B cell (primary cell): Measurements from ENCODE around the gene C6orf47. TPM values are rescaled to one million over a fixed set of nuclear protein-coding genes. Genes with fewer than 3 reads are reported as not detected.

Experiments
- ATAC-seq: fragments of 200-7000 bp; cut with Tn5 transposase; one replicate; pipeline ENCODE4 v1.10.0; 2021; ENCODE audit warnings: low read depth, mild to moderate bottlenecking, moderate number of reproducible peaks, moderate library complexity
- CTCF ChIA-PET: fragments of 350-600 bp; sonication (Branson Sonifier 250); formaldehyde crosslinking; loops from one replicate; lab custom pipeline; 2021; ENCODE audit warnings: antibody characterized with exemption, inconsistent platforms; lab: Charles Lee
- POLR2A ChIA-PET: fragments of 350-600 bp; sonication (Branson Sonifier 250); formaldehyde crosslinking; loops from one replicate; lab custom pipeline; 2021; ENCODE audit warnings: antibody characterized with exemption; lab: Charles Lee
- DNase-seq: peaks from one replicate; pipeline ENCODE4 v3.0.0; 2013
- H2AFZ ChIP-seq: 2 replicates; pipeline ENCODE4 v1.6.1; 2012; ENCODE audit warnings: mild to moderate bottlenecking, low read depth, low read length; ENCODE audit not compliant: insufficient read depth, poor library complexity, severe bottlenecking
- H3K27ac ChIP-seq, 2 donors: 1 replicate in 1 of 2; 2 replicates in 1 of 2; pipeline ENCODE4 v1.5.1; 2012 to 2013; ENCODE audit warnings: low read length in 2 of 2, mild to moderate bottlenecking in 2 of 2, moderate library complexity in 1 of 2
- H3K27me3 ChIP-seq, 4 experiments: fragments of 200-600 bp in 1 of 4; sonication (generic) in 1 of 4; replicated peaks in 1 of 4; 1 replicate in 2 of 4; 2 replicates in 2 of 4; pipeline versions ENCODE4 v1.6.1 to v1.7.0; 2013 to 2016; ENCODE audit warnings: low read length in 3 of 4, mild to moderate bottlenecking in 2 of 4, mixed read lengths in 1 of 4, moderate library complexity in 1 of 4; ENCODE audit not compliant: insufficient read depth in 4 of 4, control insufficient read depth in 3 of 4; ENCODE audit errors: control extremely low read depth in 1 of 4
- H3K36me3 ChIP-seq, 2 experiments: replicated peaks in 1 of 2; 1 replicate in 1 of 2; 2 replicates in 1 of 2; pipeline versions ENCODE4 v1.6.1 to v1.7.1; 2013; ENCODE audit warnings: low read length in 1 of 2; ENCODE audit not compliant: insufficient read depth in 2 of 2, control insufficient read depth in 1 of 2; ENCODE audit errors: control extremely low read depth in 1 of 2, extremely low read depth in 1 of 2
- H3K4me1 ChIP-seq, 2 donors: fragments of 200-600 bp in 1 of 2; sonication (generic) in 1 of 2; 1 replicate in 1 of 2; 2 replicates in 1 of 2; pipeline versions ENCODE4 v1.5.1 to v1.6.1; 2013 to 2017; ENCODE audit warnings: low read length in 2 of 2; ENCODE audit not compliant: control insufficient read depth in 2 of 2, insufficient read depth in 2 of 2
- H3K4me2 ChIP-seq: replicated peaks from 2 replicates; pipeline ENCODE3; 2012; ENCODE audit warnings: mild to moderate bottlenecking, low read depth, low read length; ENCODE audit not compliant: poor library complexity, severe bottlenecking
- H3K4me3 ChIP-seq, 5 experiments: fragments of 200-600 bp in 1 of 5; sonication (generic) in 1 of 5; 1 replicate in 3 of 5; 2 replicates in 2 of 5; pipeline versions ENCODE4 v1.5.1 to v1.7.0; 2011 to 2016; ENCODE audit warnings: low read length in 4 of 5, mild to moderate bottlenecking in 4 of 5, low read depth in 2 of 5, control low read depth in 1 of 5, moderate library complexity in 1 of 5; ENCODE audit not compliant: insufficient read depth in 1 of 5; ENCODE audit errors: control extremely low read depth in 1 of 5, extremely low read depth in 1 of 5
- H3K79me2 ChIP-seq: fragments of 200-600 bp; sonication (generic); one replicate; pipeline ENCODE4 v1.6.0; 2016; ENCODE audit warnings: low read length; ENCODE audit not compliant: control insufficient read depth, insufficient read depth
- H3K9ac ChIP-seq: fragments of 200-600 bp; sonication (generic); 2 replicates; pipeline ENCODE4 v1.6.1; 2017; ENCODE audit warnings: mild to moderate bottlenecking, low read length, moderate library complexity
- H3K9me3 ChIP-seq, 3 donors: one replicate each; pipeline versions ENCODE4 v1.6.1 to v1.7.1; 2013; ENCODE audit warnings: low read length in 2 of 3; ENCODE audit not compliant: control insufficient read depth in 2 of 3, insufficient read depth in 1 of 3; ENCODE audit errors: control extremely low read depth in 1 of 3
- H4K20me1 ChIP-seq: 2 replicates; pipeline ENCODE4 v1.6.0; 2012; ENCODE audit warnings: mild to moderate bottlenecking, low read length; ENCODE audit not compliant: insufficient read depth, control insufficient read depth, poor library complexity, severe bottlenecking
- H3K27ac Mint-ChIP-seq: one replicate; pipeline ENCODE4 v1.8.0; 2021; ENCODE audit warnings: mixed read lengths
- H3K27me3 Mint-ChIP-seq: one replicate; pipeline ENCODE4 v1.8.0; 2021; ENCODE audit warnings: mixed read lengths
- H3K4me1 Mint-ChIP-seq: one replicate; pipeline ENCODE4 v1.8.0; 2021; ENCODE audit warnings: mixed read lengths
- H3K4me3 Mint-ChIP-seq: one replicate; pipeline ENCODE4 v1.8.0; 2021; ENCODE audit warnings: mixed read lengths
- H3K9me3 Mint-ChIP-seq: one replicate; pipeline ENCODE4 v1.8.0; 2022; ENCODE audit warnings: mixed read lengths; ENCODE audit not compliant: insufficient read depth
- EZH2 ChIP-seq: IDR thresholded peaks from 2 replicates; pipeline ENCODE4 v1.6.1; 2012; ENCODE audit warnings: borderline replicate concordance, low read depth, mild to moderate bottlenecking, moderate library complexity, low read length; ENCODE audit not compliant: insufficient read depth, poor library complexity, severe bottlenecking
- whole genome bisulfite sequencing: methylation state at CpG from one replicate; pipeline ENCODE4 v1.1.5; 2013; ENCODE audit warnings: missing lambda C conversion rate; ENCODE audit not compliant: insufficient coverage; 5-methylcytosine and 5-hydroxymethylcytosine counted together
- intact Hi-C: fragments of 100-400 bp; cut with micrococcal nuclease; formaldehyde crosslinking; loops from one replicate; pipeline ENCODE4 v1.10.0; 2022
- polyA plus RNA-seq: library from polyadenylated mRNA; depleted of rRNA; stranded (reverse); fragments of >200 nt; gene quantifications from 2 replicates; pipeline ENCODE4 v1.2.3, GENCODE V29; 2012
- total RNA-seq, 2 donors: library from RNA; stranded (reverse); fragments of 120-200 nt in 1 of 2; gene quantifications; 1 replicate in 1 of 2; 2 replicates in 1 of 2; pipeline versions ENCODE4 v1.2.3 to v1.2.4, GENCODE V29; 2013 to 2022
- TF ChIP-seq, protein P1 (sequence below): fragments of 200-600 bp; IDR thresholded peaks from one replicate; pipeline ENCODE4 v1.8.0; 2022; ENCODE audit warnings: antibody characterized with exemption, mild to moderate bottlenecking

Gene C6orf47
- total and polyA plus RNA-seq, 2 donors (not counting 1 experiment from before 2014, with no cell fraction given), result 7.6 to 34.0 TPM

DNA sequence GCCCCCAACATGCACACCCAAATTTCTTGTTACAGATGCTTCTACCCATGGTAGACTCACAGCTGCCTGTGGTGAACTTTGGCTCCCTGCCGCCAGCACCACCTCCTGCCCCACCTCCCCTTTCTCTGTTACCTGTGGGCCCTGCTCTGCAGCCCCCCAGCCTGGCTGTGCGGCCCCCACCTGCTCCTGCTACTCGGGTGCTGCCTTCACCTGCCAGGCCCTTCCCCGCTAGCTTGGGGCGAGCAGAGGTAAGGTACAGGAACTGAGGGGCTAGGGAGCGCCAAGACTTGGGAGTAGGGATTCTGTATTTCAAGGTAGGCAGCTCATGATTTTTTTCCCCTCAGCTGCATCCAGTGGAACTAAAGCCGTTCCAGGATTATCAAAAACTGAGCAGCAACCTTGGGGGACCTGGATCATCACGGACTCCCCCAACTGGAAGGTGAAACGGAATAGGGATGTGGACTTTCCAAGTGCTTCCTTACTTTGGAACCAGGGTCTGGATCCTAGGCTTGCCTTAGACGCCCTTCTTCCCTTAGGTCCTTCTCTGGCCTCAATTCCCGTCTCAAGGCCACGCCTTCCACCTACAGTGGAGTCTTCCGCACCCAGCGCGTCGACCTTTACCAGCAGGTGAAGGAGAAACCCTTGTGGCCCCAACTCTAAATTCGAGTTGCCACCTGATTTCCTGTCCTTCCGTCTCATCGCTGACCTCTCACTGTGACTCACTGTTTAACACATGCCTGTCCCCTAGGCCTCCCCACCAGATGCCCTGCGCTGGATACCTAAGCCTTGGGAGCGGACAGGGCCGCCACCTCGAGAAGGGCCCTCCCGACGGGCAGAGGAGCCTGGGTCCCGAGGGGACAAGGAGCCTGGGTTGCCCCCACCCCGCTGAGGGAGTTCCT is 23.6 kb downstream of the C6orf47 start:
- intact Hi-C loops, result no loop called here
- Histone ChIP-seq H3K27ac (no peak overlapping the region), H3K9me3 (no peaks in the 10 kb centered on the region), H2AFZ (no peak overlapping the region), H3K27me3 (no peaks in the 10 kb centered on the region), H3K79me2 (peaks cover 6% of the 10 kb centered on the region), H3K4me3 (no peak overlapping the region), H3K4me2 (no peak overlapping the region), H3K9ac (no peak overlapping the region), H4K20me1 (peaks cover 22% of the 10 kb centered on the region), H3K4me1 (no peaks in the 10 kb centered on the region), H3K36me3 (peaks cover 12 to 91% of the 10 kb centered on the region in 2 experiments)
- ATAC-seq, result no peak
- H3K27ac Mint-ChIP-seq, result no peak overlapping the region
- CTCF ChIA-PET, result interaction anchor here (0.6 kb wide), 1 partner anchor 195 kb away, joined by 3 read pairs; no protein-coding TSS in a partner anchor
- DNase-seq, result no peak
- H3K4me1 Mint-ChIP-seq, result no peaks in the 10 kb centered on the region
- H3K9me3 Mint-ChIP-seq, result no peaks in the 10 kb centered on the region
- WGBS, result 94% methylated on average over 21 of the region's 27 CpGs
- no peak for TF ChIP-seq EZH2
- TF ChIP-seq, protein P1, sequence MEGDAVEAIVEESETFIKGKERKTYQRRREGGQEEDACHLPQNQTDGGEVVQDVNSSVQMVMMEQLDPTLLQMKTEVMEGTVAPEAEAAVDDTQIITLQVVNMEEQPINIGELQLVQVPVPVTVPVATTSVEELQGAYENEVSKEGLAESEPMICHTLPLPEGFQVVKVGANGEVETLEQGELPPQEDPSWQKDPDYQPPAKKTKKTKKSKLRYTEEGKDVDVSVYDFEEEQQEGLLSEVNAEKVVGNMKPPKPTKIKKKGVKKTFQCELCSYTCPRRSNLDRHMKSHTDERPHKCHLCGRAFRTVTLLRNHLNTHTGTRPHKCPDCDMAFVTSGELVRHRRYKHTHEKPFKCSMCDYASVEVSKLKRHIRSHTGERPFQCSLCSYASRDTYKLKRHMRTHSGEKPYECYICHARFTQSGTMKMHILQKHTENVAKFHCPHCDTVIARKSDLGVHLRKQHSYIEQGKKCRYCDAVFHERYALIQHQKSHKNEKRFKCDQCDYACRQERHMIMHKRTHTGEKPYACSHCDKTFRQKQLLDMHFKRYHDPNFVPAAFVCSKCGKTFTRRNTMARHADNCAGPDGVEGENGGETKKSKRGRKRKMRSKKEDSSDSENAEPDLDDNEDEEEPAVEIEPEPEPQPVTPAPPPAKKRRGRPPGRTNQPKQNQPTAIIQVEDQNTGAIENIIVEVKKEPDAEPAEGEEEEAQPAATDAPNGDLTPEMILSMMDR, result no peak
- POLR2A ChIA-PET, result interaction anchor here (1.1 kb wide), 1 partner anchor 15 kb away, joined by 3 read pairs; no protein-coding TSS in a partner anchor
- H3K27me3 Mint-ChIP-seq, result no peaks in the 10 kb centered on the region
- no peak overlapping the region for H3K4me3 Mint-ChIP-seq
